HG02623 (cell line): ENCODE results near the gene SPTA1.

ENCODE experiments used
- ATAC-seq: cut with Tn5 transposase; IDR thresholded peaks from one replicate; pipeline ENCODE4 v1.9.1; 2021; ENCODE audit warnings: moderate library complexity; ENCODE audit not compliant: unreplicated experiment

The SPTA1 gene

GRCh38 chr1:158687037-158687436 lies 522 bp upstream of the SPTA1 start:
- no peak for ATAC-seq

GRCh38 chr1:158685085-158685484 lies 1.4 kb downstream of the SPTA1 start:
- ATAC-seq: no peak

GRCh38 chr1:158681606-158682005 lies 4.9 kb downstream of the SPTA1 start:
- ATAC-seq: no peak

- ATAC-seq: no peak
Observed at GRCh38 chr1:158679289-158679688, 7.2 kb downstream of the SPTA1 start.

- ATAC-seq: no peak
Observed at GRCh38 chr1:158675563-158676323, 10.8 kb downstream of the SPTA1 start.

- ATAC-seq: no peak
Observed at GRCh38 chr1:158674302-158674701, 12.2 kb downstream of the SPTA1 start.

GRCh38 chr1:158666037-158666436 lies 20.5 kb downstream of the SPTA1 start:
- no peak for ATAC-seq

GRCh38 chr1:158654571-158654970 lies 31.9 kb downstream of the SPTA1 start:
- no peak for ATAC-seq

GRCh38 chr1:158654086-158654485 lies 32.4 kb downstream of the SPTA1 start:
- no peak for ATAC-seq

GRCh38 chr1:158652721-158653334 lies 33.7 kb downstream of the SPTA1 start:
- ATAC-seq: no peak

GRCh38 chr1:158649052-158649451 lies 37.5 kb downstream of the SPTA1 start:
- ATAC-seq: no peak

GRCh38 chr1:158646465-158646864 lies 40.0 kb downstream of the SPTA1 start:
- ATAC-seq: no peak

- no peak for ATAC-seq
Observed at GRCh38 chr1:158644449-158644848, 42.1 kb downstream of the SPTA1 start.

- ATAC-seq: no peak
Observed at GRCh38 chr1:158638904-158639303, 47.6 kb downstream of the SPTA1 start.

GRCh38 chr1:158638146-158638545 lies 48.4 kb downstream of the SPTA1 start:
- ATAC-seq: no peak

GRCh38 chr1:158613764-158614163 lies 72.8 kb downstream of the SPTA1 start:
- ATAC-seq: no peak

GRCh38 chr1:158611916-158612315 lies 74.6 kb downstream of the SPTA1 start:
- no peak for ATAC-seq

GRCh38 chr1:158607296-158607695 lies 79.2 kb downstream of the SPTA1 start:
- no peak for ATAC-seq

GRCh38 chr1:158604968-158605367 lies 81.5 kb downstream of the SPTA1 start, which contains the start of gene OR10Z1:
OR10Z1 (plus strand) TSS chr1:158605268; CDS start chr1:158606439, 1,171 bp downstream.
- no peak for ATAC-seq

GRCh38 chr1:158600735-158601134 lies 85.8 kb downstream of the SPTA1 start:
- no peak for ATAC-seq

- ATAC-seq: no peak
Observed at GRCh38 chr1:158586942-158587341, 99.6 kb downstream of the SPTA1 start.

GRCh38 chr1:158583962-158584361 lies 102.6 kb downstream of the SPTA1 start:
- no peak for ATAC-seq
